Heart left ventricle (tissue), 13 donors: ENCODE data around the gene PRXL2B.

Experiments
- CTCF ChIP-seq, 12 donors: fragments of 200-600 bp; sonication (generic) in 4 of 12; IDR thresholded peaks; one replicate each; pipeline versions ENCODE4 v1.5.0 to v1.8.0; 2018 to 2022; ENCODE audit warnings: antibody characterized with exemption in 12 of 12, mild to moderate bottlenecking in 5 of 12
- POLR2A ChIP-seq, 2 donors: fragments of 450-650 bp; IDR thresholded peaks; one replicate each; pipeline ENCODE4 v1.6.1; 2017; ENCODE audit warnings: antibody characterized with exemption in 2 of 2, mild to moderate bottlenecking in 2 of 2, moderate library complexity in 2 of 2
- donor health status: ischemic (EF 13 %, LVEDD 7.1; RV severe dilation, severe dysfunction).
- donor health status: DM: no; HTN: yes; CAD: no.
- donor health status: DM: no; HTN: no; CAD: no.
- donor health status: ischemic (EF 25% LVEDD 6.9; RV normal size, moderate dysfunction).
- donor health status: ischemic (EF 25% LVEDD 5.7; RV mildly dilated, moderate dysfunction).
- donor health status: ischemic (EF 35%, LVEDD 5.7; RV mildly dilated, moderate dysfunction).
- donor health status: nonischemic (EF 11% LVEDD 7.7; RV severe dilation, severe dysfunction).
- donor health status: DM: yes; HTN: yes; CAD: no.
- donor health status: PGD.
- donor health status: ischemic (EF 29% LVEDD 5.4; RV normal size, mild dysfunction).
- donor health status: nonischemic (EF 23%, LVEDD 6.1; RV moderate dilation, normal function).

- TF ChIP-seq POLR2A (IDR thresholded peaks at IDR 0.05) (no peak), CTCF (IDR thresholded peaks at IDR 0.05) (no peak)
Measured at GRCh38 chr1:2567083-2567679, 19.4 kb upstream of the PRXL2B start.
